GM21786 (cell line): ENCODE measurements around the gene OR13A1.
"Not testable (repeated sequence)": the region's sequence is repeated elsewhere in the genome, so short reads cannot be mapped to it uniquely, and the experiment has no call there.

Experiments used
- ATAC-seq: cut with Tn5 transposase; IDR thresholded peaks from one replicate; pipeline ENCODE4 v1.9.1; 2021; ENCODE audit not compliant: unreplicated experiment

OR13A1 gene

DNA sequence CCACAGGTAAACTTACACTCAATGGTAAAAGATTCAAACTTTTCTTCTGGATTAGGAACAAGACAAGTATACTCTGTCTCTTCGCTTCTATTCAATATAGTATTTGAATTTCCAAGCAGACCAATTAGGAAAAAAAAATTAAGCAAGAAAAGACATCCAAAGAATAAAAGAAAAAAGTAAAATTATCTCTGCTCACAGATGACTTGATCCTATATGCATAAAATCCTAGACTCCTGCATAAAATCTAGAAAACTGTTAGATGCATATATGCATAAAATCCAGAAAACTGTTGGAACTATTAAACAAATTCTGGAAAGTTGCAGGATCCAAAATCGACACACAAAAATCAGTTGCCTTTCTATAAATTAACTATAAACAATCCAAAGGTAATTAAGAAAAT is at the start of gene OR13A1:
TSS of gene OR13A1 (minus strand) at position 101 of the 400 bp plus-strand sequence. CDS start 11,186 bp downstream, outside the sequence.
- no peak for ATAC-seq

GRCh38 chr10:45361983-45362799 is 46.8 kb upstream of the OR13A1 start:
- ATAC-seq: not testable (repeated sequence)

GRCh38 chr10:45358961-45359360 is 43.6 kb upstream of the OR13A1 start:
- ATAC-seq: not testable (repeated sequence)

DNA sequence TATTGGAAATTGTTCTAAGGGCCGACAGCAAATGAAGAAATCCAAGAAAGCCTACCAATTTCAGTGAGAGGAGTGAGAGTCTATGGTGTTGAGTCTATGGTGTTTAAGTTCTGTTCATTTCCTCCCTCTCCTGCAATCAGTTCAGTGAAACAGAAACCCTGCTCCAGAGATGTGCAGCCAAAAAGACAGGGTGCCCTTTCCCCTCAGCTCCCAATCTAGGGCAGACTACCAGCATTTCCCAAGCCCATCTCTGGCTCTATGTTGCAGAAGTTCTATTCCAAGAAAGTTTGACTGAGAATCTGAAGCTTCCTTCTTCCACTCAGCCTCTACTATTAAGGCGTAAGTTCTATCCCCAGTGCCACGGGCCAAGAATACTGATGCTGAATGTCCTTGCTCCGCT is 40.1 kb upstream of the OR13A1 start:
- no peak for ATAC-seq

GRCh38 chr10:45354261-45354660 is 38.9 kb upstream of the OR13A1 start:
- ATAC-seq: peak; percentile 38

DNA sequence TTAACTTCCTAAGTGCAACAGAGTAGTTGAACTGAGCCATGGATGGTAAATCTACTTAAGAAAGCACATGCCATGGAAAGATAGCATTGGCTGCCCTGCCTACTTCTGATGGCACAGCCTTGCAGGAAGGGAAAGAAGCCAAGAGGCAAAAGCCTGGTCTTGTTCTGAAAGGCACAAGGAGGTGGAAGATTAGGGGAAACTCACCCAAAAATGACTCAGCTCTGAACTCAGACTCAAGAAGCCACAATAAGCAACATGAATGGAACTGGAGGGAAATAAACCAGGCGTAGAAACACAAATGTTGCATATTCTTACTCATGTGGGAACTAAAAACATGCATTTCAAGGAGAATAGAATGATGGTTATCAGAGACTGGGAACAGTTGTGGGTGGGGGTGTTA is 37.8 kb upstream of the OR13A1 start:
- peak; percentile 42 for ATAC-seq

GRCh38 chr10:45348196-45348765 is 32.9 kb upstream of the OR13A1 start:
- ATAC-seq: not testable (repeated sequence)

DNA sequence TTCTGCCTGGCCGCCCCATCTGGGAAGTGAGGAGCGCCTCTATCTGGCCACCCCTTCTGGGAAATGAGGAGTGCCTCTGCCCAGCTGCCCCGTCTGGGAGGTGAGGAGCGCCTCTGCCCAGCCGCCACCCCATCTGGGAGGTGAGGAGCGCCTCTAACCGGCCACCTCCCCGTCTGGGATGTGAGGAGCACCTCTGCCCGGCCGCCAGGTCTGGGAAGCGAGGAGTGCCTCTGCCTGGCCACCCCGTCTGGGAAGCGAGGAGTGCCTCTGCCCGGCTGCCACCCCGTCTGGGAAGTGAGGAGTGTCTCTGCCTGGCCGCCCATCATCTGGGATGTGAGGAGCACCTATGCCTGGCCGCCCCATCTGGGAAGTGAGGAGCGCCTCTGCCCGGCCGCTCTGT is 32.1 kb upstream of the OR13A1 start:
- not testable (repeated sequence) for ATAC-seq

GRCh38 chr10:45346652-45347335 is 31.4 kb upstream of the OR13A1 start:
- ATAC-seq: not testable (repeated sequence)

- ATAC-seq: not testable (repeated sequence)
Observed at GRCh38 chr10:45340420-45340819, 25.0 kb upstream of the OR13A1 start.

- no peak for ATAC-seq
Observed at GRCh38 chr10:45339894-45340293, 24.5 kb upstream of the OR13A1 start.

DNA sequence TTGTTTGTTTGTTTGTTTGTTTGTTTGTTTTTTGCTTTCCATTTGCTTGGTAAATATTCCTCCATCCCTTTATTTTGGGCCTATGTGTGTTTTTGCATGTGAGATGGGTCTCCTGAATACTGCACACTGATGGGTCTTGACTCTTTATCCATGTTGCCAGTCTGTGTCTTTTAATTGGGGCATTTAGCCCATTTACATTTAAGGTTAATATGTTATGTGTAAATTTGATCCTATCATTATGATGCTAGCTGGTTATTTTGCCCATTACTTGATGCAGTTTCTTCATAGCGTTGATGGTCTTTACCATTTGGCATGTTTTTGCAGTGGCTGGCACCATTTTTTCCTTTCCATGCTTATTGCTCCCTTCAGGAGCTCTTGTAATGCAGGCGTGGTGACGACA is 16.4 kb upstream of the OR13A1 start:
- not testable (repeated sequence) for ATAC-seq

- ATAC-seq: not testable (repeated sequence)
Observed at GRCh38 chr10:45326864-45327263, 11.5 kb upstream of the OR13A1 start.

DNA sequence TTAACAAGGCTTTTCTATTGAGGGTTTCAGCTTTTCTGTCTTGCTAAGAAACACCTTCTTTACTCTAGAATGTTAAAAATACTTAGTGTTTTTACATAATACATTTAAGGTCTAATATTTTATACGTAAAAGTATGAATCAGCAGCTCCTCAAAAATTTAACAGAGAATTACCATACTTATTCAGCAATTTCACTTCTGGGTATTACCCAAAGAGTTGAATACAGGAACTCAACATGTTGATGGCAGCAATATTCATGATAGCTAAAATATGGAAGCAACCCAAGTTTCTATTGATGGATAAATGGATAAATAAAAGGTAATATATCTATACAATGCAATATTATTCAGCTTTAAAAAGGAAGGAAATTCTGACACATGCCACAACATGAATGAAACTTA is 9.7 kb upstream of the OR13A1 start:
- ATAC-seq: no peak

GRCh38 chr10:45319702-45320101 is 4.3 kb upstream of the OR13A1 start:
- no peak for ATAC-seq

DNA sequence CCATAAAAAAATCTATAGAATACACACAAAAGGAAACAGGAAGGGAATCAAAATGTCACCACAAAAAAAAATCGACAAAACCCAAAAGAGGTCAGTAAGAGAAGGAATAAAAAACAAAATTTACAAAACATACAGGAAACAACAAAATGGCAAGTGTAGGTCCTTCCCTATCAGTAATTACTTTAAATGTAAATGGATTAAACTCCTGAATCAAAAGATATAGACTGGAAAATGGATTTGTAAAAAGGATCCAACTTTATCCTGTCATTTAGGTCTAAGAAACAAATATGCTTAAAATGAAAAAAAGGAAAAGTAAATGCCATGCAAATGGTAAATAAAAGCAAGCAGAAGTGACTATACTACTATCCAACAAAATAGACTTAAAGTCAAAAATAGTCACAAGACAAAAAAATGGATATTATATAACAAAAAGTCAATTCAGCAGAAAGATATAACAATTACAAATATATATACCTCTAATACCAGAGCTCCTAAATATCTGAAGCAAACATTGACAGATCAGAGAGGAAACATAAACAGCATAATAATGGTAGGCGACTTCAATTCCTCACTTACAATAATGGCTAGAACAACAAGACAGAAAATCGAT is 2.0 kb downstream of the OR13A1 start:
- ATAC-seq: no peak

- peak; percentile 62 for ATAC-seq
Observed at GRCh38 chr10:45308707-45309106, 6.7 kb downstream of the OR13A1 start.

DNA sequence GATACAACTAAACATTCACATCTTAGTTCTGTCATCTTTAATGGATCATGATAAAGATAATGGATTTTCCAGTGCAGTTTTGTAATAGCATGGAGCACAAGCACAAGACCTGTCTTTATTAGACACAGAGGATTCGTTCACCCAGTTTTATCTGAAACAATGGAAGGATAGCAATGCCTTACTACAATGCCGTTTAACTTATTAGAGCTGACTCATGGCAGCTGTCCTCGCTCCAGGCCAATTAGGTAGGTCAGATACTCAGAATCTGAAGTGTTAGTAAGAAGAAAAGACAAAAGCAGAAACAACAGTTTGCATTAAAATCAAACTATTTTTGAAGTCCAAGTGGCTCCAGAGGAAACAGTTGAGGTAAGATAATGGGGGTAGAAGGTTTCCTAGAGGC is 12.8 kb downstream of the OR13A1 start:
- no peak for ATAC-seq

DNA sequence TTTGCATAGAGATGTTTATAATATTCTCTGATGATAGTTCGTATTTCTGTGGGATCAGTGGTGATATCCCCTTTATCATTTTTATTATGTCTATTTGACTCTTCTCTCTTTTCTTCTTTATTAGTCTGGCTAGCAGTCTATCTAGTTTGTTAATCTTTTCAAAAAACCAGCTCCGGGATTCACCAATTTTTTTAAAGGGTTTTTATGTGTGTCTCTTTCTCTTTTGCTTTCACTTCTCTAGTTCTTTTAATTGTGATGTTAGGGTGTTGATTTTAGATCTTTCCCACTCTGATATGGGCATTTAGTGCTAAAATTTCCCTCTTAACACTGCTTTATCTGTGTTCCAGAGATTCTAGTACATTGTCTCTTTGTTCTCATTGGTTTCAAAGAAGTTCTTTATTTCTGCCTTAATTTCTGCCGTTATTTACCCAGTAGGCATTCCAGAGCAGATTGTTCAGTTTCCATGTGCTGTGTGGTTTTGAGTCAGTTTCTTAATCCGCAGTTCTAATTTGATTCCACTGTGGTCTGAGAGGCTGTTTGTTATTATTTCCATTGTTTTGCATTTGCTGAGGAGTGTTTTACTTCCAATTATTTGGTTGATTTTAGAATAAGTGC is 17.0 kb downstream of the OR13A1 start:
- not testable (repeated sequence) for ATAC-seq

DNA sequence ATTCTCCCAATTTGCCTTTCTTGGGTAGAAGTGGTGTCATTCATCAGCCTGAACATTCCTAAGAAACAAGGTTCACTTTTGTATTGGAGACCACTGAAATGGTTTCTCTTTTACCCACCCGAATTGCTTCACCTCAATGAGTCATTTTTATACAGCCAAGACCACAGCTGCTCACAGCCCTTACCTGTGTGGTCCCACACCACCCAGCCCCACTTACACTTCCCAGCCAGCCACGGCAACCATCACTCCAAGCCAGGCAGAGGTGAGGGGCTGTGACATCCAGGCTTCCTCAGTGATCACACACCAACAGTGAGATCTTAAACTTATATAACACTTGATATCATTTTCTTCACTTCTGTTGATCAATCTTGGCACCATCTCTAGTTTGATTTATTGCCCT is 20.7 kb downstream of the OR13A1 start:
- ATAC-seq: no peak

- ATAC-seq: no peak
Observed at GRCh38 chr10:45286980-45287379, 28.4 kb downstream of the OR13A1 start.
